ENCODE data around the gene PDZD7.

PDZD7 gene

DNA sequence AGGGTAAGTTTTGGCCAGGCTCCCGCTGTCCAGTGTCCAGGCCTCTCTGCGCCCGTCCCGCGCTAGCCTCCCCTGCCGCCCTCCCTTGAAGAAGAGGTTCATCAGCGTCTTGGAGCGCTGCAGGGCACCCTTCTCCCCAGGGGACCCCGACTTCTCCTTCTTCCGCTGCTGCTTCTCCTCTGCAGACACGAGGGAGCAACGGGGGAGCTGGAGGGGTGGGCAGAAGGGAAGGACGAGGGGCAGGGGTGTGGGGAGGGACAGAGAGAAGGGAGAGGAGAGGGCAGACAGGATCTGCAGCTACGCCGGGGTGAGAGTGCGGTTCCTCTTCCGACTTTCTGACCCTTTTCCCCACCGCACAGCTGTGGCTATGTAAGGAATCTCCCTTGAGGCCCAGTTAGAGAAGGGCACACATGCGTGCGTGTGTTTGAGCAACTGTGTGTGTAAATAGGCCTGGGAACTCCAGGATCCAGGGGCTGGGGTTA is 12.8 kb downstream of the PDZD7 start:
- H3K4me3 ChIP-seq (ENCODE audit: low read depth, low read length) = no peak overlapping the region
- TF ChIP-seq, protein P1, sequence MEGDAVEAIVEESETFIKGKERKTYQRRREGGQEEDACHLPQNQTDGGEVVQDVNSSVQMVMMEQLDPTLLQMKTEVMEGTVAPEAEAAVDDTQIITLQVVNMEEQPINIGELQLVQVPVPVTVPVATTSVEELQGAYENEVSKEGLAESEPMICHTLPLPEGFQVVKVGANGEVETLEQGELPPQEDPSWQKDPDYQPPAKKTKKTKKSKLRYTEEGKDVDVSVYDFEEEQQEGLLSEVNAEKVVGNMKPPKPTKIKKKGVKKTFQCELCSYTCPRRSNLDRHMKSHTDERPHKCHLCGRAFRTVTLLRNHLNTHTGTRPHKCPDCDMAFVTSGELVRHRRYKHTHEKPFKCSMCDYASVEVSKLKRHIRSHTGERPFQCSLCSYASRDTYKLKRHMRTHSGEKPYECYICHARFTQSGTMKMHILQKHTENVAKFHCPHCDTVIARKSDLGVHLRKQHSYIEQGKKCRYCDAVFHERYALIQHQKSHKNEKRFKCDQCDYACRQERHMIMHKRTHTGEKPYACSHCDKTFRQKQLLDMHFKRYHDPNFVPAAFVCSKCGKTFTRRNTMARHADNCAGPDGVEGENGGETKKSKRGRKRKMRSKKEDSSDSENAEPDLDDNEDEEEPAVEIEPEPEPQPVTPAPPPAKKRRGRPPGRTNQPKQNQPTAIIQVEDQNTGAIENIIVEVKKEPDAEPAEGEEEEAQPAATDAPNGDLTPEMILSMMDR (conservative IDR thresholded peaks at IDR 0.05; ENCODE audit: low read depth, low read length) = no peak
- peak; percentile 85 for DNase-seq (ENCODE audit: low read depth)

DNA sequence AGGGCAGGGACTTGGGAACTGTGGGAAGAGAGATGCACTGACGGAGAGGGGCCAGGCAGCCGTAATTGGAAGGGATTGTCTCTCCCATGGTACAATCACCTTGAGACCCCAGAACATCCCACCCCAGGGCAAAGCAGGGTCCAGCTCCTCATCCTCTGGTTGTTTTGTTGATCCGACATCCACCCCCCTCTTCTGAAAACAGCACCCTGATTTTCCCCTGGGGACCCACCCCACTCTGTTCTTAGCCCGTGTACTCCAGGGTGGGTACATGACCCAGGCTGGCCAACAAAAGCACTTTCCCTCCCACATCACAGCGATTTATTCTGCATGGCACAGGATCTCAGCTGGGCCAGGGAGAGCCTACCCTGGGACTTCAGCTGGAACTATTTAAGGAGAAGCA is 14.1 kb downstream of the PDZD7 start:
- no peak for DNase-seq (ENCODE audit: low read depth)
- TF ChIP-seq, protein P1 (conservative IDR thresholded peaks at IDR 0.05; ENCODE audit: low read depth, low read length) = no peak
- no peak overlapping the region for H3K4me3 ChIP-seq (ENCODE audit: low read depth, low read length)

DNA sequence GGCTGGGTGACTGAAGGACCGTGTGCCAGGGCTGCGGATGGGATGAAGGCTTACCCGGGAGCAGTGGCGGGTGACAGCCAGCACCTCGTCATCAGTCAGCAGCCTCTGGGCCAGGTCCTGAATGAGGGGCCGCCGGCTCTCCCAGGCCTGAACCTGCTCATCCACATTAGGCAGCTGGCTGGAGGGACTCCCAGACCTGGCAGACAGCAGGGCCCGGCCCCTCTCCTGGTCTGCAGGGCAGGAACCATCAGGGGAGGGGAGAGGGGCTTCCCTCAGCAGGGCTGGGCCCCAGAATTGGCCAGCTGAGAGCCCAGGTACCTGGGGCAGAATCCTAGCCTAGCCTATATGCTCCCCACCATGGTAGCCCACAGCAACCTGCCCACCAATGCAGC is 15.4 kb downstream of the PDZD7 start:
- no peak overlapping the region for H3K4me3 ChIP-seq (ENCODE audit: low read depth, low read length)
- TF ChIP-seq, protein P1 (conservative IDR thresholded peaks at IDR 0.05; ENCODE audit: low read depth, low read length) = no peak
- DNase-seq (ENCODE audit: low read depth) = no peak

DNA sequence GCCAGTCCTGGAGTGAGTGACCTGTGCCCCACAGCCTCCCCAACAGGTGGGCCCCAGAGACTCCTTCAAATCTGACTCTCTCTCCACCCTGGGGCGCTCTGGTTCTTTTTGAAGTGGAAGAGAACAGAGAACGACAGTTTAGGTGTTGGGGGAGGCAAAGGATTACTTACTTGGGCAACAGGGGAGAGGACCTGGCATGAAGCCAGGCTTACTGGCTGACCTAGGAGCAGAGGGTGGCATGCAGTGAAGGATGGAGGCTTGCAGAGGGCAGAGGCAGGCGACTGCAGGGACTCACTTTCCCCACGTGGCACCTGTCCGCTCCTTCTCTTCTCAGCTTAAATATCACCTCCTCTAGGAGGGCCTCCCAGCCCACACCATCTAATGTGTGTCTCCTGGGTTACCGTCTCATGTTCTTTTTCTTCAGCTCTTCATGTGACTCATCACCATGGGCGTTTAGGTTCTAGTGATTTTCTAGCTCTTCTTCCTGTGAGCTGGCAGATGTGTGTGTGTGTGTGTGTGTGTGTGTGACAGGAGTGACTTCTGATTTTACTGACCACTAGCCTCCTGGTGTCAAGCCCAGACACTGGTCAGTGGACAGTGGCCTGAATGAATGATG is 15.9 kb downstream of the PDZD7 start:
- peak; percentile 94 for DNase-seq (ENCODE audit: low read depth)
- TF ChIP-seq, protein P1 (conservative IDR thresholded peaks at IDR 0.05; ENCODE audit: low read depth, low read length) = no peak
- H3K4me3 ChIP-seq (ENCODE audit: low read depth, low read length) = no peak overlapping the region

DNA sequence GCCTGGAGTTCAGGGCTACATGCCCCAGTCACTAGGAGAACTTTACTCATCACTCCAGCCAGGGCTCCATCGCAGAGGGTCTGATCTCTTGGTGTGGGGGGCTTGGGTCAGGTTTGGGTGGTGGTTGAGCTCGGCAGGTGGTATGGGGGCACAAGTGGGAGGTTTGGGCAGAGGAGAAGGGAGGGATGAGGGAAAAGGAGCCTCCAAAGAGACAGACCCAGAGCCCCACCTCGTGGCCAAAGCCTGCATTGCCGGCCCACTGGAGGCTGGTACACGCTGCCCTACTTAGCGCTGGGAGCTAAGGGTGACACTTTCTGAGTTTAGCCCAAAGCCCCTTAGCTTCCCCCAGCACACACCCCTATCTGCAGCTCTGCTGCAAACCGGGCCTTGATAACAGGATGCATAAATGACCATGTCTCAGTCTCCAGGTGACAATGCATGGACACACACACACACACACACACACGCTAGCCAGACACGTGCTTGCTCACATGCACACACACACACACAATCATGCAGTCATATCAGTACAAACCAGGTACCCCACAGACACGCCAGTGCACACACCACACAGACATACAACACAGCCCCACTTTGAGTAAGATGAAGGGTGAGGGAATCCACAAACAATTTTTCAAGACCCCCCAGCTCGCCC is 16.6 kb downstream of the PDZD7 start:
- peak; percentile 74 for DNase-seq (ENCODE audit: low read depth)
- no peak overlapping the region for H3K4me3 ChIP-seq (ENCODE audit: low read depth, low read length)
- TF ChIP-seq, protein P1 (conservative IDR thresholded peaks at IDR 0.05; ENCODE audit: low read depth, low read length) = peak; percentile 97

DNA sequence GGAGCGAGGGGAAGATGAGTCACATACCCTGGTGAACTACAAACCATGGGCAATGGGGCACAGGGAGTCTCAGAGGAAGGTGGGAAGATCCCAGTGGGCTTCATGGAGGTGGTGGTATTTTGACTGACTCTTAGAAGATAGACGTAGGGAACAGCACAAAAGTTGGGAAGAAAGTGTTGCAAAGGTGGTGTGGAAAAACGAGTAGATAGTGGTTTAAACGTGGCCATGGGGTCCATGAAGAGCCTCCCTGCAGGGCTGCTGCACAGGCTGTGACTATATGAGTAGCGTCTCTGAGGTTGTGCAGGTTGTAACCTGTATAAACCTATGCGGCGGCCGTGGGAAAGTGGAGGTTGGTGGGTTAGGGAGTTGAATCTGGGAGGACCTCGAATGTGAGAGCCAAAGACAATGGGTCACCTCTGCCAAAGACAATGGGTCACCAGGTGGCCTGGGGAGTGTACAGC is 17.5 kb downstream of the PDZD7 start:
- no peak overlapping the region for H3K4me3 ChIP-seq (ENCODE audit: low read depth, low read length)
- DNase-seq (ENCODE audit: low read depth) = no peak

More for the DNA sequence above, 17.5 kb downstream of the PDZD7 start:
- TF ChIP-seq, protein P1 (conservative IDR thresholded peaks at IDR 0.05; ENCODE audit: low read depth, low read length) = no peak
